ENCODE measurements around the gene MBD3L3. TPM values are rescaled to one million over a fixed set of nuclear protein-coding genes. Genes with fewer than 3 reads are reported as not detected.
A peak's percentile ranks its signal among the peaks of the same experiment; 100 is the strongest.
"Not testable (repeated sequence)": the region's sequence is repeated elsewhere in the genome, so short reads cannot be mapped to it uniquely, and the experiment has no call there.

The MBD3L3 gene
- polyA plus RNA-seq (2011; rRNA removed): not detected in 2 replicates
- polyA minus RNA-seq (2011; rRNA and poly(A)+ RNA removed): not detected in 2 replicates

GRCh38 chr19:7058576-7058975 is at the start of gene MBD3L3:
Gene MBD3L3, minus strand, starts transcription at chr19:7058676. Its CDS starts 71 bp downstream, at chr19:7058605.
- POLR2A ChIA-PET; H3K27me3 ChIP-seq (ENCODE audit: control insufficient read depth, insufficient read depth, low read length); CTCF ChIA-PET; DNase-seq (ENCODE audit: low read depth); H3K4me3 ChIP-seq (ENCODE audit: low read depth, low read length); H3K36me3 ChIP-seq (ENCODE audit: control insufficient read depth, insufficient read depth, low read length): not testable (repeated sequence)

DNA sequence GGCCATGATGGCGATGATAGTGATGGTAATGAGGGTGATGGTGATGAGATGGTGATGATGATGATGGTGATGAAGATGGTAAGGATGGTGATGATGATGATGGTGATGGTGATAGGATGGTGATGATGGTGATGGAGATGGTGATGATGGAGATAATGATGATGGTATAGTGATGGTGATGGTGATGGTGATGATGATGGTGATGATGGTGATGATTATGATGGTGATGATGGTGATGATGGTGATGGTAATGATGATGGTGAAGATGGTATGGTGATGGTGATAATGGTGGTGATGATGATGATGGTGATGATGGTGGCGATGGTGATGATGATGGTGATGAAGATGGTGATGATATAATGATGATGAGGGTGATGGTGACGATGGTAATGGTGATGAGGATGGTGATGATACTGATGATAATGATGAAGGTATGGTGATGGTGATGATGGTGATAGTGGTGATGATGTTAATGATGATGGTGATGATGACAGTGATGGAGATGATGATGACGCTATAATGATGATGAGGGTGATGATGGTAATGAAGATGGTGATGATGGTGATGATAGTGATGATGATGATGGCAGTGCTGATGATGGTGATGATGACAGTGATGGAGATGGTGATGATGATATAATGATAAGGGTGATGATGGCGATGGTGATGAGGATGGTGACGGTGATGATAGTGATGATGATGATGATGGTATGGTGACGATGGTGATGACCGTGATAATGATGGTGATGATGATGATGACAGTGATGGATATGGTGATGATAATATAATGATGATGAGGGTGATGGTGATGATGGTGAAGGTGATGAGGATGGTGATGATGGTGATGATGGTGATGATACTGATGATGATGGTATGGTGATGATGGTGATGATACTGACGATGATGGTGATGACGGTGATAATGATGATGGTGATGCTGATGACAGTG is 48.5 kb upstream of the MBD3L3 start:
- Histone ChIP-seq H3K36me3 (ENCODE audit: control insufficient read depth, insufficient read depth, low read length) (no peaks in the 10 kb centered on the region), H3K4me3 (ENCODE audit: low read depth, low read length) (no peak overlapping the region), H3K27me3 (ENCODE audit: control insufficient read depth, insufficient read depth, low read length) (no peaks in the 10 kb centered on the region; the same call in 1 of the 2 replicates)
- CTCF ChIA-PET: no interaction called here
- POLR2A ChIA-PET: no interaction called here
- no peak for DNase-seq (ENCODE audit: low read depth)
- TF ChIP-seq, protein P1, sequence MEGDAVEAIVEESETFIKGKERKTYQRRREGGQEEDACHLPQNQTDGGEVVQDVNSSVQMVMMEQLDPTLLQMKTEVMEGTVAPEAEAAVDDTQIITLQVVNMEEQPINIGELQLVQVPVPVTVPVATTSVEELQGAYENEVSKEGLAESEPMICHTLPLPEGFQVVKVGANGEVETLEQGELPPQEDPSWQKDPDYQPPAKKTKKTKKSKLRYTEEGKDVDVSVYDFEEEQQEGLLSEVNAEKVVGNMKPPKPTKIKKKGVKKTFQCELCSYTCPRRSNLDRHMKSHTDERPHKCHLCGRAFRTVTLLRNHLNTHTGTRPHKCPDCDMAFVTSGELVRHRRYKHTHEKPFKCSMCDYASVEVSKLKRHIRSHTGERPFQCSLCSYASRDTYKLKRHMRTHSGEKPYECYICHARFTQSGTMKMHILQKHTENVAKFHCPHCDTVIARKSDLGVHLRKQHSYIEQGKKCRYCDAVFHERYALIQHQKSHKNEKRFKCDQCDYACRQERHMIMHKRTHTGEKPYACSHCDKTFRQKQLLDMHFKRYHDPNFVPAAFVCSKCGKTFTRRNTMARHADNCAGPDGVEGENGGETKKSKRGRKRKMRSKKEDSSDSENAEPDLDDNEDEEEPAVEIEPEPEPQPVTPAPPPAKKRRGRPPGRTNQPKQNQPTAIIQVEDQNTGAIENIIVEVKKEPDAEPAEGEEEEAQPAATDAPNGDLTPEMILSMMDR (IDR thresholded peaks at IDR 0.05; ENCODE audit: insufficient read depth, low read depth, low read length): no peak

DNA sequence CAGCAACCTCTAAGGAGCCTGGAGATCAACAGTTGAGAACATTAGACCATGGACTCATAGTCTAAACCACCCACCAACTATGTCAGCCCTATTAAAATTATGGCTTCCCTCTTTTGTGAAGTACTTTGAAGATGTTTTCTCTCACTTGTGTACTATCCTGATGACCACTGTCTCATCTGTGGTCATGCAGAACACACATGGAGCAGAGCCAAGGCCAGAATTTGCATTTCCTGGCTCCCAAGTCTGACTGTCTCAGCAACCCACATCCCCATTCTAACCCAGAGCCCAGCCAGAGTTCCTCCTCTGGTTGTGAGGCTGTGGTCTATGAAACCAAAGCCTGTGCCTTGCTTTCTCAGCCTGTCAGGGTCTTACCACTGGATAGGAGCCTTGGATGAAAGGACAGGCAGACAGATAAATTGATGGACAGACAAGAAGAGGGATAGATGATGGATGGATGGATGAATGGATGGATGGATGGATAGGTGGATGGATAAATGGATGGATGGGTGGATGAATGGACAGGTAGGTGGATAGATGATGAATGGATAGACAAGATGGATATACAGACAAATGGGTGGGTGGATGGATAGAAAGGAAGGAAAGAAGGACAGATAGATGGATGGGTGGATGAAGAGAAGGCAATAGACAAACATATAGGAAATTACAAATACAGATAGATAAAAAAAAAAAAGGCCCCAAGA is 46.4 kb upstream of the MBD3L3 start:
- no peak for DNase-seq (ENCODE audit: low read depth)
- ChIA-PET CTCF (no interaction called here), POLR2A (no interaction called here)
- Histone ChIP-seq H3K27me3 (ENCODE audit: control insufficient read depth, insufficient read depth, low read length) (no peaks in the 10 kb centered on the region; the same call in 1 of the 2 replicates), H3K4me3 (ENCODE audit: low read depth, low read length) (no peak overlapping the region), H3K36me3 (ENCODE audit: control insufficient read depth, insufficient read depth, low read length) (no peaks in the 10 kb centered on the region)
- TF ChIP-seq, protein P1 (IDR thresholded peaks at IDR 0.05; ENCODE audit: insufficient read depth, low read depth, low read length): no peak

GRCh38 chr19:7101498-7102253 is 43.2 kb upstream of the MBD3L3 start:
- CTCF ChIA-PET: interaction anchor here (0.9 to 5.9 kb wide), 23 partner anchors 9 to 700 kb away, joined by 3 to 83 read pairs (median 4); partner anchors contain the start of genes ARHGEF18 and INSR
- Histone ChIP-seq H3K36me3 (ENCODE audit: control insufficient read depth, insufficient read depth, low read length) (no peaks in the 10 kb centered on the region), H3K27me3 (ENCODE audit: control insufficient read depth, insufficient read depth, low read length) (no peaks in the 10 kb centered on the region; the same call in 1 of the 2 replicates), H3K4me3 (ENCODE audit: low read depth, low read length) (no peak overlapping the region)
- no peak for DNase-seq (ENCODE audit: low read depth)
- TF ChIP-seq, protein P1 (IDR thresholded peaks at IDR 0.05; ENCODE audit: insufficient read depth, low read depth, low read length): no peak
- POLR2A ChIA-PET: no interaction called here

GRCh38 chr19:7099597-7099921 is 41.1 kb upstream of the MBD3L3 start:
- ChIA-PET POLR2A (interaction anchor here (0.7 to 0.9 kb wide), 3 partner anchors 31 to 726 kb away, joined by 3 read pairs; no protein-coding TSS in a partner anchor), CTCF (interaction anchor here (0.6 to 5.9 kb wide), 10 partner anchors 10 to 581 kb away, joined by 3 to 83 read pairs (median 4); partner anchors contain the start of gene TRAPPC5)
- H3K36me3 ChIP-seq (ENCODE audit: control insufficient read depth, insufficient read depth, low read length): no peaks in the 10 kb centered on the region
- peak overlapping the region; percentile 91 for H3K4me3 ChIP-seq (ENCODE audit: low read depth, low read length)
- no peaks in the 10 kb centered on the region; the same call in 1 of the 2 replicates for H3K27me3 ChIP-seq (ENCODE audit: control insufficient read depth, insufficient read depth, low read length)
- TF ChIP-seq, protein P1 (IDR thresholded peaks at IDR 0.05; ENCODE audit: insufficient read depth, low read depth, low read length): no peak
- DNase-seq (ENCODE audit: low read depth): peak; percentile 26
